Epidermal melanocyte (primary cell): ENCODE measurements around the gene PARP4.
"Not testable (repeated sequence)": the region's sequence is repeated elsewhere in the genome, so short reads cannot be mapped to it uniquely, and the experiment has no call there.

Source experiments
- DNase-seq: peaks from one replicate; pipeline ENCODE4 v3.0.0; 2011; ENCODE audit warnings: low spot score; ENCODE audit not compliant: insufficient read length

Gene PARP4

DNA sequence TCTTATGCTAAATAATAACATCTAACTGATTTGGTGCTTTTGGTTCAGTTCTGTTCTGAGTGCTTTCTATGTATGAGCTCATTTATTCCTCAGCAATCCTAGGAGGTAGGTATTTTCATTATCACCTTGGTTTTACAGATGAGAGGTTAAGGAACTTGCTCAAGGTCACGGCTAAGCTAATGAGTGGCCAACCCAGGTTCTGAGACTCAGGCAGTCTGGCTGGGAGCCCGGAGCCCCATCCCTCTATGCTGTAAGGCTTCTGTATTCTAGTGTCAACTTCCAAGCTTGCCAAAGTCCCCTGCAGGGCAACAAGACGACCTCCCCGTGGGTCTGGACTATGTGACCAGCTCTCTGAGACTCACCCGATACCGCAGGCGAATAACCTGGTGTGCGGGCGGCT lies 60.5 kb downstream of the PARP4 start:
- DNase-seq = no peak

DNA sequence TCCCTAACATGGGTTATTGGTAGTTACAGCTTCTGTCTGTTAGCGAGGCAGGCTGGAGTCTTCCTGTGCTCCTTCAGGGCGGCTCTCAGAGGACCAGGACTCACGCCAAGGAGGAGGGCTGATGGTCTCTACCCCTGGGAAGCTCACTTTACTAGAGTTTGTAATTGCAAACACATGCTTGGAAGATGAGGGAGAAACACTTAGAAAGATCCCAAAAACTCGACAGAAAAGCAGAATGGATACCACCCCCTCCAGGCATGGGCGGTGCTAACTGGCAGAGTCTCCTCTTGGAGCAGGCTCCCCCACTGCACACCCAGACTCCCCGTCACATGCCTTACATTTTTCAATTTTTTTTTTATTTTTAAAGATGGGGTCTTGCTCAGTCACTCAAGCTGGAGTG lies 62.0 kb downstream of the PARP4 start:
- no peak for DNase-seq

DNA sequence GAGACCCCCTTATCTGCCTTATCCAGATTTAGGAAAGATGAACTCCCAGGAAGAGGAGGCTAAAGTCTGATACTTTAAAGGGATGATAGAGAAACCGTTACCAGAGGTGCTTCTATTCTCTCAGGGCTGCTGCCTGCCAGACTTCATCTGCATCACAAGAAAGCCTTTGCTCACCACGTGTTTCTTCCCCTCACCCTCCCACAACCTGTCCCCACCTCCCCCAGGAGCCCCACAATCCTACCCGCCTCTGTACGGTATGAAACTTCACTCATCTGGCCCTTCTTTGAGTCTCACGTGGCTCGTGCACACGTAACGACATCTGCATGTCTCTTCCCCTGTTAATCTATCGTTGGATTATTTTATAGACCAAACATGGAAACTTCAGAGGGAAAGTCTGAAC lies 67.7 kb downstream of the PARP4 start:
- DNase-seq = not testable (repeated sequence)

DNA sequence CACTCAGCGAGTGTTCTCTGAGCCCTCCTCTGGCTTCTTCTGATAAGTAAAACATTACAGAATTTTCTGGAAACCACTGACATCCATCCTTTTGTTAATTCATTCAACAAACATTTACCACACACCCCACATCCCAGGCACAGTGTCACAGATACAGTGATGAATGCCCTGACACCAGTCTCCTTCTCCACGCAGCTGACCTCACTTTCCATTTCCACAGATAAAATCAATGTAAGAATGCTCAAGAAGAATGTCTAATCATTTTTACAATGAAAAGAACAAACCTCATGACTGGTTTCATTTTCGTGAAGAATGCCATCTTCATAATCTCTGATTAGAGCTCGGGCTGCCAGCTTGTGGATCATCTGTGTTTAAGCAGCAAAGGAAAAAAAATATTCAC lies 69.2 kb downstream of the PARP4 start:
- no peak for DNase-seq

GRCh38 chr13:24426045-24426444 lies 86.5 kb downstream of the PARP4 start:
- DNase-seq = not testable (repeated sequence)

- DNase-seq = not testable (repeated sequence)
Observed at GRCh38 chr13:24419668-24420067, 92.9 kb downstream of the PARP4 start.

GRCh38 chr13:24407844-24408243 lies 104.7 kb downstream of the PARP4 start:
- DNase-seq = no peak

GRCh38 chr13:24406524-24406923 lies 106.1 kb downstream of the PARP4 start:
- DNase-seq = no peak

DNA sequence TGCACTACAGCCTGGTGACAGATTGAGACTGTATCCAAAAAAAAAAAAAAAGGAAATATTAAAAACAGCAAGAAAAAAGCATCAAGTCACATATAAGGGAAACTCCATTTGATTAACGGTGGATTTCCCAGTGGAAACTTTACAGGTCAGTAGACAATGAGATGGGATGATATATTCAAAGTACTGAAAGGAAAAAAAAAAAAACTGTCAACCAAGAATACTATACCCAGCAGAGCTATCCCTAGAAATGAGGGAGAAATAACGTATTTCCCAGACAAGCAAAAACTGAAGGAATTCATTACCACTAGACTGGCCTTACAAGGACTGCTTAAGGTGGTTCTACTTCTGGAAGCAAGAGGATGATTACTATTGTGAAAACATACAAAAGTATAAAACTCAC lies 115.8 kb downstream of the PARP4 start:
- no peak for DNase-seq

- DNase-seq = no peak
Observed at GRCh38 chr13:24392972-24393371, 119.6 kb downstream of the PARP4 start.

GRCh38 chr13:24391771-24392683 lies 120.6 kb downstream of the PARP4 start:
- not testable (repeated sequence) for DNase-seq

DNA sequence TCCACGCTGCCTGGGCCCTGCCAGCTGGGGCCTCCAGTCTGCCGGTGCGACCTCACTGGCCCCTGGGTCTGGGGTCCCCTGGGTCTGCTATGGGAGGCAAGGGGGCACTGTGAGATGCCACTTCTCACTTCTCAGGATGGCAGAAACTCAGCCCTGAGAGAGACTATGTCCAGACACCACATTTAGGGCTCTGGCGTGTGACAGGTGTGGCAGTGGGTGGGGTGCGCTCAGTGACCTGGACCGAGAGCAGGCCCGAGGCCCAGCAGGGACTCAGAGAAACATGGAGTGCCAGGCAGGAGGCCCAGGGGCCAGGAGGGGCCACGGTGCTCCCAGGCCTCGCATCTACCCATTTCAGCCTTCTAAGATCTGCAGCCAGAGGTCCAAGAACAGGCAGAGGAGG lies 121.8 kb downstream of the PARP4 start:
- not testable (repeated sequence) for DNase-seq

DNA sequence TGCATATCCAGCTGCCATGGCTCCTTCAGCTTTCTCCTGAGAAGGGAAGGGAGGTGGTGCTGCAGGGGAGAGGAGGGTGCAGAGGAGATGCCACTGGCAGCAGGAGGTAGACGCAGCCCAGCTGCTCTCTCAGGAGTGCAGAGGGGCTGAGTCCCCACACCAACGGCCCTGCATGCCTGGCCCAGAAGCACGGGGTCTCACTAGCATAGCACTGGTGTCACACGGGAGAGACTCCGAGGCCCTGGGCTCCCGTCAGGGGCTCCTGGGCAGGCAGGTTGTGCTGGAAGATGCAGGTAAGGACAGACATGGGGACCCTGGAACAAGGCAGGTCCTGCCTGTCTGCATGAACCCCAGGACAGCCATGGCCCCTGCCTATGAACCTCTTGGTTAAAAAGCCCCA lies 123.1 kb downstream of the PARP4 start:
- no peak for DNase-seq

DNA sequence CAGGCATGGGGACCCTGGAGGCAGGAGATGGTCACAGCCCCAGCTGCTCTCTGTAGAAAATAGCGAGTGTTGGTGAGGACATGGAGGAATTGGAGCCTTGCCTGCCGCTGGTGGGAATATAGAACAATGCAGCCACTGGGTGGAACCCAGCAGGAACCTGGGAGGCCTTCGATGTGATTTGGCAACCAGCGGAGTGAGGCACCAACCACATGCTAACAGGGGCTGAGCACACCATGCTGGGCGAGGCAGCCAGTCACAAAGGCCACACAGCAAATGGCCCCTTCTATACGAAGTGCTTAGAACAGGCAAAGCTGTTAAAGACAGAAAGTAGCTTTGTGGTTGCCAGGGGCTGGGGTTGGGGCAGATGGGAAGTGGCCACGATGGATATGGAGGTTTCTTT lies 123.8 kb downstream of the PARP4 start:
- not testable (repeated sequence) for DNase-seq

GRCh38 chr13:24386816-24387708 lies 125.5 kb downstream of the PARP4 start:
- no peak for DNase-seq

GRCh38 chr13:24385902-24386301 lies 126.7 kb downstream of the PARP4 start:
- DNase-seq = no peak

- not testable (repeated sequence) for DNase-seq
Observed at GRCh38 chr13:24384946-24385345, 127.6 kb downstream of the PARP4 start.

DNA sequence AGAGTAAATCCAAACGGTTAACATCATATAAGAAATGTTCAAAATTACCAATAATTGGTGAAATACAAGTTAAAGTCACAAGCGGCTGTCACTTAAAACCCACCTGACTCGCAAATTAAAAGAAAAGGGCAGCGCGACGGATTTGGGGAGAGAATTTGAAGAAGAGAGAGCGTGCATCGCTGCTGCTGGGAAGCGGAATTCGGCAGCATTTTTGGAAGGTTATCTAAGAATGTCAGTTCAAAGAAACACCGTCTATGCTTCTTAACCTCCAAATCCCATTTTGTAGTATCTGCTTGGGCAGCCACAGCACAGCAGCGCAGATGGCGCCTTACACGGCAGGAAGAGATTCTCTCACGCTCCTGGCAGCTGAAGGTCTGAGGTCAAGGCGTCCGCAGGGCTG lies 128.5 kb downstream of the PARP4 start:
- not testable (repeated sequence) for DNase-seq

DNA sequence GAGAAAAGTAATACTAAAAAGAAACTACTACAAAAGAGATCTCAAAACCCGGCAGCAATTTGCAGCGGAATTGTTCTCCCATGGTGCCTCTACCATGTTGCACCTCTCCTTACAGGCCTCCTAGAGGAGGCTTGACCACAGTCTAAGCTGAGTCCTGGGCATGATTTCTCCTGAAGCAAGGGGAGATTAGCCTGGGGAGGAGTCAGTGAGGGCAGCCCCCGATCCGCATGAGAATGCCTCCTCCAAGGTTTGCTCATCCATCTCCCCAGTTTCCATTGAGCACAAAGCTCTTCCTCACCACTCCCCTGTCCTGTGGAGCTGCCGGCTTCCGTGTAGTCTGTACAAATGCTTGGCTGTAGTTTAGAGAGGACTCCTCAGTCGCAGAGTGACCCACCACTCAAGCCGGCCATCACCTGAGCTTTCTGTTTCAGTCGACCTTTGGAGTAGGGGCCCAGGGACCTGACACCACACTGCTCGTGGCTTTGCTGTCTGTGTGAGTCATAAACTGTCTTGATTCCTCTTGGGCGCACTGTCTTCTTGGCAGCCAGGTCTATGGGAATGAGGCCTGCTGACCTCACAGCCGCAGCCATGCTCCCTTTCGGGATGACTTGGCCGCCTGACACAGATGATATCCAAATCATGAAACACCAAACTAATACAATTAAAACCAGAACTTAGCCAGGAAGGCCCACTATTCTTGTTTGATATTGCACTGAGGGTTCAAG lies 130.9 kb downstream of the PARP4 start:
- no peak for DNase-seq

DNA sequence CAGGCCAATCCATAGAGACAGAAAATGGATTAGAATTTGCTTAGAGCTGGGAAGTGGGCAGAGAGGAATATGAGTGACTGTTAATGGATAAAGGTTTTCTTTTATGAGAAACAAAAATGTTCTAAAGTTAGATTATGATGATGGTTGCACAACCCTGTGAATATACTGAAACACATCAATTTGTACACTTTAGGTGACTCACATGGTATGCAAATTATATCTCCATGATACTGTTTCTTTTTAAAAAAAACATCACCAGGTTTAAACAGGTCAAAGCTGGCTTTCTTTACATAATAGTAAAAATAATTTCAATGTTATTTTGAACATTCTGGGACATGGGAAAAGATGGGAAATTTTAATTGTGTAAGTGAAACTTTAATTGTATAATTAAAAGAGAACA lies 131.7 kb downstream of the PARP4 start:
- not testable (repeated sequence) for DNase-seq

GRCh38 chr13:24380227-24380626 lies 132.4 kb downstream of the PARP4 start:
- not testable (repeated sequence) for DNase-seq
